GM19324 (cell line): ENCODE data around the gene MT1A.
"Not testable (repeated sequence)": the region's sequence is repeated elsewhere in the genome, so short reads cannot be mapped to it uniquely, and the experiment has no call there.

ENCODE experiments used
- ATAC-seq: cut with Tn5 transposase; IDR thresholded peaks from one replicate; pipeline ENCODE4 v1.9.1; 2021; ENCODE audit warnings: mild to moderate bottlenecking, moderate library complexity; ENCODE audit not compliant: unreplicated experiment, low FRiP score

The MT1A gene

GRCh38 chr16:56652600-56652999 lies 14.1 kb downstream of the MT1A start:
- no peak for ATAC-seq

- ATAC-seq = no peak
Observed at GRCh38 chr16:56653218-56653617, 14.8 kb downstream of the MT1A start.

- ATAC-seq = no peak
Observed at GRCh38 chr16:56657555-56658326, 19.3 kb downstream of the MT1A start, which contains the start of gene MT1F. MT1F (plus strand) TSS chr16:56657959; CDS start chr16:56658059, 100 bp downstream.

- ATAC-seq = no peak
Observed at GRCh38 chr16:56658327-56658875, 19.9 kb downstream of the MT1A start.

- ATAC-seq = no peak
Observed at GRCh38 chr16:56662357-56663354, 24.2 kb downstream of the MT1A start.

DNA sequence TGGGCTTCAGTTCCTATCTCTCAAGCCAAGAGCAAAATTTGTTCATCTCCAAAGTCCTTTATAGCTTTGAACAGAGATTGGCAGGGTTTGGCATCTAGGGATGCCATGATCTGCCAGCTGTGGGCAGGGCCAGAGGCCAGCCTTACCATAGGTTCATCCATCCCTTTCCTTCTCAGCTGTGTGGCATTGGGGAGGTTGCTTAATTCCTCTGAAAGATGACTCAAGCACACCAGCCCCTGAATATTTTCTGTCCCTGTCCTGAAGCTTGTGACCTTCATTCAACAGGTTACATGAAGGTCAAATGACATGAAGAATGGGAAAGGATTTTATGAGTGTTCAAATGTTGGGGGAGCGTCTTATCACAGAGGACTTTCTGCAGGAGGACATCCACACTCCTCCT lies 26.0 kb downstream of the MT1A start:
- no peak for ATAC-seq

- not testable (repeated sequence) for ATAC-seq
Observed at GRCh38 chr16:56665286-56666261, 27.1 kb downstream of the MT1A start.

DNA sequence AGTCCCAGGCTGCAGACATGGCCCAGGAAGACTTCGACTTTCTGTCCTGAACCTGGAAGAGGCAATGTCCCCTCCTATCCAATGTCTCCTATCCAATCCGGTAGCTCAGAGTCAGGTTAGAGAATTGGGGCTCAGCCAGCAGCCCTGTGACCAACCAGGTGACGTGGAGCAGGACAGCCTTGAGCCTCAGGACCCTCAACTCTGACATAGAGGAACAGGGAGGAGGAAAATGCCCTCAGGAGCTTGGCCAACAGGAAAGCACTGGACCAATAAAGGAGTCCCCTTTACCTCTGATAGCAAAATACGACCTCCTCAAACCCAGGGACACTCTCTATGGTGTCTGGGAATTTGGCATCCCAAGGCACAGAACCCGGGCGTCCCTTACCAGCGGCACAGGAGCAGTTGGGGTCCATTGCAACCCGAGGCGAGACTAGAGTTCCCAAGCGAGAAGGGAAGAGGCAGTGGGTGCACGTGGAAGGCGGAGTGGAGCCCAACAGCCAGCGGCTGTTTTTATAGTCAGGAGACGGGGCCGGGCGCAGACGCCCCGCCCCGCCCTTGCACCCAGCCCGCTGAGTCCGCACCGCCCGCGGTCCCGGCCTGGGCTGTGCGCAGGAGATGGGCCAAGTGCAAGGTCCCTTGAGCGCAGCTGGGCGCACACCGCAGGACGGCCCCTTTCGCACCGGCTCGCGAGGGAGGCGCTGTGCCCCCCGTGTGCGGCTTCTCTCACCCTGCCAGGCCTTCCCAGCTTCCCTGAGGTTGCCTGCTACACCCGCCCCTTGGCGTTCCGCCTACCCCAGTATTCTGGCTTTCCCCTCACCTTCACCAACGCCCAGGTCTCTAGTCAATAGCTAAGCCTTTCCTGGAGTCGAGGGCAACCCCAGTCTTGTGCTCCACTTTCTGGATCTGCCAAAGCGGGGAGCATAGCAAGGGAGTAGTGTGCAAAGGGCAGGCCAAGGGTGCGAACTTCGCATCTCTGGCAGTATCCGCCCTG lies 29.4 kb downstream of the MT1A start, which contains the start of gene MT1G:
Gene MT1G (minus strand): TSS at position 485 of the 991 bp plus-strand sequence. CDS start 72 bp downstream, at position 413.
- ATAC-seq = no peak

DNA sequence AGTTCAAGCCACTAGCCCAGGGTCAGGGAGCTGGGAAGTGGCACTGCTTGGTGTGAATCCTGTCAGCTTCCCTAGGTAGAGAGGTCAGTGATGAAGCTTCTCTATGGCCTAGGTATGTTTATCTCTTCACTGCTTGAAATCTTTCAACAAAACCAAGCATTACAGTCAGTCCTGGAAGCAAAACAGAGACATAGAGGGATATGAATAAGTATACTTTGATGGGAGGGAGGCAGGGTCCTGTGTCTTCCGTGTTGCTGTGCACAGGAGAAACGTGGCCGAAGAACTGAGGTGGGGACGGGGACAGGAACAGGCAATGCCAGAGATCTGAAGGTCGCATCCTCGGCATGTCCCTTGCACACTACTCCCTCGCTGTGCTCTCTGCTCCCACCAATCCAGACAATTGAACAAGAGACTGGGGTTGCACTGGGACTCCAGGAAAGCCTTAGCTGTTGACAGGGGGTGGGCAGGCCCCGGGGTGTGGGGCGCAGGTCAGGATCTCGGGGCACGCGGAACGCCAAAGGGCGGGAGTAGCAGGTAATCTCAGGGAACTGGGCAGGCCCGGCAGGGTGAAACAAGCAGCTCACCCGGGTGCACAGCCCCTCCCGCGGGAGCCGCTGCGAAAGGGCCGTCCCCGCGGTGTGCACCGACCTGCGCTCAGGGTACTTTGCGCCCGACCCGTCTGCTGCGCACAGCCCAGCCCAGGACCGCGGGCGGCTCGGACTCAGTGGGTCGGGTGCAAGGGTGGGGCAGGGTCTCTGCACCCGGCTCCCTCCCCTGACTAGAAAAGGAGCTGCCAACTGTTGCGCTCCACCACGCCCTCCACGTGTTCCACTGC lies 30.8 kb downstream of the MT1A start, which contains the start of gene MT1H:
Gene MT1H (plus strand): TSS at position 810 of the 835 bp plus-strand sequence. CDS start 71 bp downstream, outside the sequence.
- ATAC-seq = no peak

DNA sequence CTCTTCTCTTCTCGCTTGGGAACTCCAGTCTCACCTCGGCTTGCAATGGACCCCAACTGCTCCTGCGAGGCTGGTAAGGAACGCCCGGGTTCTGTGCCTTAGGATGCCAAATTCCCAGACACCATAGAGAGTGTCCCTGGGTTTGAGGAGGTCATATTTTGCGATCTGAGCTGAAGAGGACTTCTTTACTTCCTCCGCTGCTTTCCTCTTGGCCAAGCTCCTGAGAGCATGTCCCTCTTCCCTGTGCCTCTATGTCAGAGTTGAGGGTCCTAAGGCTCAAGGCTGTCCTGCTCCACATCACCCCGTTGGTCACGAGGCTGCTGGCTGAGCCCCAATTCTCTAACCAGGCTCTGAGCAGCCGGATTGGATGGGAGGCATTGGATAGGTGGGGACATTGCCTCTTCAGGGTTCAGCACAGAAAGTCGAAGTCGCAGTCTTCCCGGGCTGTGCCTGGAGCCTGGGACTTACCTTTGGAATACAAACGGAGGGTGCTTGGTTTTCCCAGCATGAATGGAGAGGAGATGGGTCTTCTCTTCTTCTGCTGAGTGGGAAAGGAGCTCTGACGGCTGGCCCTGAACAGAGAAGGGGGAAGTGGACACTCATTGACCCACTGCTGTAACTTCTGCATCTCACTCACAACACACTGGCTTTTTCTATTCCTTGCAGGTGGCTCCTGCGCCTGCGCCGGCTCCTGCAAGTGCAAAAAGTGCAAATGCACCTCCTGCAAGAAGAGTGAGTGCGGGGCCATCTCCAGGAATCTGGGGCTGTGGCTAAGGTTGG lies 31.6 kb downstream of the MT1A start:
- ATAC-seq = no peak

DNA sequence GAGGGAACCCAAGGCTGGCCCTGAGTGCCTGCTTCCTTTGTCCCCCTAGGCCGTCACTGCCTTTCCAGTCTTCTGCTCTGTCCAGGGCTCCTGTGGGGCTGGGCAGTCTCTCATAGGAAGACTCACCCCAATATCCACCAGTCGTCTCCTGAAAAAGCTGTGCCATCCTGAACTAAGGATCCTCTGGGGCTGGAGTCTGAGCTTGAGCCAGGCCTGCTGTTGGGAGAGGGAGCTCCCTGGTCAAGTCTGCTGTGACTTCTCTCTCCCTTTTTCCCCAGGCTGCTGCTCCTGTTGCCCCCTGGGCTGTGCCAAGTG lies 32.1 kb downstream of the MT1A start:
- no peak for ATAC-seq

- ATAC-seq = not testable (repeated sequence)
Observed at GRCh38 chr16:56671691-56672090, 33.2 kb downstream of the MT1A start.

DNA sequence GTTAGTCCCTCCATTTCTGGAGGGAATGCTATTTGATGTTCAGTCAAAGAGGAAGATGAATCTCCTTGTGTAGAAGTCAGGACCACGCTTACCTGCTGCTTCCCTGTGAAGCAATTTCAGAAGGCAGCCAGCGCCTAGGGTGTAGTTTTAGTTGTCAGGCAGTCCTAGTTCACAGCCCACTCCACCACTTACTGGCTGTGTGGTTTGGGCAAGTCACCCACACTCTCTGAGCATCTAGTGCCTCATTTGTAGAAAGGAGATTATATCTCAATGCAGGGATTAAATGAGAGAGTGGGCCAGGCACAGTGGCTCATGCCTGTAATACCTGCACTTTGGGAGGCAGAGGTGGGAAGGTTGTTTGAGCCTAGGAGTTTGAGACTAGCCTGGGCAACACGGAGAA lies 33.7 kb downstream of the MT1A start:
- not testable (repeated sequence) for ATAC-seq

GRCh38 chr16:56672761-56673536 lies 34.5 kb downstream of the MT1A start:
- no peak for ATAC-seq

GRCh38 chr16:56673921-56674320 lies 35.5 kb downstream of the MT1A start:
- ATAC-seq = no peak

- ATAC-seq = not testable (repeated sequence)
Observed at GRCh38 chr16:56674570-56674969, 36.1 kb downstream of the MT1A start.
